Stimulated activated CD8-positive, alpha-beta memory T cell treated with anti-CD3 and anti-CD28 coated beads, Interleukin-4, amount 100 ng/mL, for 24 hours (primary cell): ENCODE data around the gene TRAF3.

ENCODE experiments used
- DNase-seq: peaks from one replicate; pipeline ENCODE4 v3.0.0-alpha.2; 2020; ENCODE audit warnings: low read depth

Gene TRAF3

DNA sequence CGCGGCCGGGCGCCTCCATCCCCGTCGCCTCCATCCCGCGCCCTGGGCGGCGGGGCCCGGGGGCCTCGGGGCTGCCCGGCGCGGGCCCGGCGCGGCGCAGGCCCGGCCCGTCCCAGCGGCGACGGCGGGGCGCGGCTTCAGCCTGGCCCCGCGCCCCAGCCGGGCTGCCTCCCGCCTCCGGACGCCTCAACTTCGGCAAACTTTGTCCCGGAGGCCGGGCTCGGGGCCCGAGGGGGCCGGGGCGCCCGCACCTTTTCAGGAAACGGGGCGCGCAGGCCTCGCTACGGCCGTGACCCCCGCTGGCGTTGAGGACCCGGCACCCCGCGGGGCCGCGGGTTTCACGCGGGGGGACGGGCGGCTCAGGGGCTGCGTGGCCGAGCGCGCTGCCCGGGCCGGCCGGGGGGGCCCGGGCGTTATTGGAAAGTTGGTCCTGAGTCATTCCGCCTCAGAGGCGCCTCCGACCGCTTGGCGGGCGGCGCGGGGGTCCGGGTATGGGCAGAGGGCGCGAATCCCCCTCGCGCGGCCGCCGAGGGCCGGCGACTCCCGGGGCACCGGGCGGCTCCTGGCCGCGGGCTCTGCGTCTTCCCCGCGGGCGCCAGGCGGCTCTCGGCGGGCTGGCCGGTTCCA is 575 bp downstream of the TRAF3 start:
- DNase-seq: no peak

DNA sequence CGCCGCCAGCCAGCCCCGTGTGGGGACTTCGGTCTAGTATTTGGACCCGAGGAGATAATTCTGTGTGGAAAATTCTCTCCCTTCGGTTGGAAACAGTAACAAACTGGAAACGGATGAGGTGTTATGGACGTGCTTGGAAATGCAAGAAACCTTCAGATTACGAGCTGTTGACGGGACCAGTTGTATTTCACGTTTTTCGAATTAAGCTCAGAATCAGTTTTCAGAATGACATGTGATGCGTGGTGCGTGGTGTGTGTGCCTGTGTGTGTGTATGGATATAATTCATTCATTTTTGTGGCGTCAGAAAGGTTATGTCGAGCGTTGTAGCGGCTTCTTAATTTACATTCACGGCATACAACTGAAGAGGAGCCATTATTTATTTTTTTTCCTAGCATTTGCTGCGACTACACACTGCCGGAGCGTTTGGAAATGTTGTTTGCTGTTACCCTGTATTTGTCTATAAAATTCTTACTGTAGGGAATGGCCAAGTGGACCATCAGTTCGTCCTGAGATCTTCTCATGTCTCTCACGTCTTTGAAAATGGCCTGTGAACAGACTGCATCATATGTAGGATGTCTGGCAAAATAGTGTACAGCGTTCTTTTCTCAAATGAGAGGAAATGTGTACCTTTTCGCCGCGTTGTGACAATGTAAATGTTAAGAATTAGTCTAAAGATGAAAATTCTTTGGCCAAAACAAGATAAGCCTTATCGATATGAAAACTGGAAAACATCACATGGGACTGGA is 1.3 kb downstream of the TRAF3 start:
- DNase-seq: no peak

DNA sequence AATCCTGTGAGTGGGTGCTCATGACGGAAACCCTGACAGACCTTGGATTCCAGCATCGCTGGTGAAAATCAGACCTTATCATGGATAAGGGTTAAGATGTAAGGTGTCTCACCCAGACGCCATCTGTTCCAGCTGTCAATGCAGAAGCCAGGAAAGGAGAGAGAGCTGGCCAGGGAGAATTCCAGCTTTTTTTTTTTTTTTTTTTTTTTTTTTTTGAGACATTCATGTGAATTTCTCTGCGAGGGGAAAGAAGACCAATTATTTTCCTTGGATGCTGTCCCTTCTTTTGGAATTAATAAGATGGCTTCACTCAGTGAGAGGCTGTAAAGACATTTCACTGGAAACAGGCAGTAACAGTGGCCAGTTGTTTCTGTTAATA is 1.8 kb downstream of the TRAF3 start:
- no peak for DNase-seq

DNA sequence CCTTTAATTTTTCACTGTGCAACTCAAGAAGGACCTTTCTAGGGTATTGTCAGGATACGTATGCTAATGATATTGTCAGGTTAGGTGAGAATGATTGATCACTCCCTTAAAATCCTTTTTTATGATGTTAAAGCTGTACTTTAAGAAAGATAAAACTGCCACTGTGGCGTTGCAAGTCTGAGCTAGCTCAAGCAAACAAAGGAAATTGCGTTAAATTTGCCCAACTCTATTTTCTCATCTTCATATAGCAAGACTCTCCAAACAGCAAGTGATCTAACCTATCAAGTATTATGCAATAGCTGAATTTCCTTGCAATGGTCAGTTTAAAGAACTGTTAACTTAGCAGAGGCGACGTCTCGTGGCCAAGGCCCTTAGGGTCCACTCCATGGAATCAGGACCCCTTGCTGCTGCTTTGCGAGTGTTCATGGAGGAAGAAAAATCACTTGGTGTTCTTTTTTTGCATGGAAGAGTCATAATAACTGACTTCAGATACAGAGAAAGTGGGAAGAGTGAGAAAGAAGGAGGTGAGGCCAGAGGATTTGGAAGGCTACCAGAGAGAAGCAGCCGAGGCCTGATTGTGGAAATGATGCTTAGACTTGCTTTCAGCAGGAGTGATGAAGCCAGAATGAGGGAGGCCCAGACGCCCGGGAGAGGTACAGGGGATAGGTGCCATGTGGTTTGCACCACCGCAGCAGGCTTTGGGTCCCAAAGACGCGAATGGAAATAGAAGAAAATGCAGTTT is 2.5 kb downstream of the TRAF3 start:
- DNase-seq: no peak

DNA sequence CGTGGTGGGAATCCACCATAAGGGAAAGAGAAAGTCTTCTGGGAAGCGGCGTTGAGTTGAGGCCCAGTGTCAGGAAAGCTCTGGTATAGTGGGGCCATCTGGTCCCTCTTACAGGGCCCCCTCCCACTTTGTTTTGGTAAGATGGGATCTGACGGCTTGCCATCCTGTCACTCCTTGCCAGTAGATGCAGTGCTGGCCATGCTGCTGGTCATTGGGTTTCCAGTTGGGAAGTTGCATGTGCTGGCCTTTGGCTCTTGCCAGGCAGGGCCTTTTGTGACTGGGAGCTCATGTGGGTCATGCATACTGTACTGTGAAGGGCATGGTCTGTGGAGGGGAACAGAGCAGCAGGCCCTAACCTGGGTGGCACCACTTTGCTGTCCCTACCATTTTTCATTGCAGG is 3.8 kb downstream of the TRAF3 start:
- DNase-seq: no peak

DNA sequence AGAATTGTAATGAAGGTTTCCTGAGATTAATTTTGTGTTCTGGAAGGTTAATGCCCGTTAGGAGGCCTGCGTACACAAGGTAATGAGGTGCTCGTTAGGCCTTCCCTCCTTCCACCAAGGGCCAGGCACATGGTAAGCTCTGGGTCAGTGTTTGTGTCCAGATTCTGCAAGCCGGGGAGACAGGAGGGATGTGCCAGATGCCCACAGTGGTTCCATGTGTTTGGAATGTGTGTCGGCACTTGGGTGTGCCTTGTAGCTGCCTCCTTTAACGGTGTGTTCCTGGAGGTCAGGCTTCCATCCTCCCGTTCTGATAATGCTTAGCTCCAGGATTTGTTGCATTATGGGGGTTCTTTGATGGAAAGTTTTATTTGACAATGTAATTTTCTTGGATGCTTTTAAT is 5.7 kb downstream of the TRAF3 start:
- no peak for DNase-seq

DNA sequence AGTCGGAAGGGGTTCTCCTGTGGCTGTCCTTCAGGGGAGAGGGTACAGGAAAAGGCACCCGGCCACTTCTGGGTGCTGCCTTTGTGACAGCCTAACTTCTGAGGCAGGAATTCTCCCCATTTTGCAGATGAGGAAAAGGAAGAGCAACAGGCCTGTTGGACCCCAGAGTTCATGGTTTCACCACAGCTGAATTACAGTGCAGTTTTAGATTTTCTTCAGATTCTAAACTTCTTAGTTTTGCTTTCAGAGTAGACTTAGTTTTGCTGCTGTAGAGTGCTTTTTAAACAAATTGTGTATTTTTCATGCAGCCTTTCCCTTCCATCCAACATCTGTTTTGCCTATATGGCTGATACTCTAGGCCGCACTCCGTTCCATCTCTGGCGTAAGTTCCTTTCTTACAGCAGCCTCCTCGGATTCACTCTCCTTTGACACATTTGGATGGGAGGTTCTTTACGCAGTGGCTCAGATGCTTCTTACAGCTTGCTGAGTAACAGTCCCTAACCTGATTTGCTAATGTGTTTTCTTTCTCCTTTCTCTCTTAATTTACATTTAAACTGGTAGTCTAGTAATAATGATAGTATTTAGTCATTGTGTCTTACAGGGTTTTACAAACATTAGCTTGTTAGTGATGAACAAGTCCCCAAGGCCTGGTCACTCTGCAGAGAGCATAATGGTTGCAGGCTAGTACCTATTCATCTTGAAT is 7.8 kb downstream of the TRAF3 start:
- DNase-seq: no peak

DNA sequence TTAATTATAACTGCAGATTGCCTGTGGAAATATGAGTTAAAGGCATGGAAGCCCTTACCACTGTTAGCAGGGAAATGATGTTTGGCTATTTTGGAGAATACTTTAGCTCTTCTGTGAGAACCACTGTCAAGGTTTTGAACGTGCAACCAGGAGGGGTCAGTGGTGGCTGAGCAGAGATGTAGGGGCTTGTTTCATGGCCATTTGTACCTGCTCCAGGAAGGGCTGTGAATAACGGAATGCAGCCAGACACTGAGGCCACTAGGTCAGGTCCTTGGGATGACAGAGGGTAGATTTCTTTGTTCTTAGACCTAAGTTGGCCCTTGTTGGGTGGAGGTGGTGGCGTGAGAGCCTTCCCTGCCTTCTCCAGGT is 8.3 kb downstream of the TRAF3 start:
- DNase-seq: no peak

DNA sequence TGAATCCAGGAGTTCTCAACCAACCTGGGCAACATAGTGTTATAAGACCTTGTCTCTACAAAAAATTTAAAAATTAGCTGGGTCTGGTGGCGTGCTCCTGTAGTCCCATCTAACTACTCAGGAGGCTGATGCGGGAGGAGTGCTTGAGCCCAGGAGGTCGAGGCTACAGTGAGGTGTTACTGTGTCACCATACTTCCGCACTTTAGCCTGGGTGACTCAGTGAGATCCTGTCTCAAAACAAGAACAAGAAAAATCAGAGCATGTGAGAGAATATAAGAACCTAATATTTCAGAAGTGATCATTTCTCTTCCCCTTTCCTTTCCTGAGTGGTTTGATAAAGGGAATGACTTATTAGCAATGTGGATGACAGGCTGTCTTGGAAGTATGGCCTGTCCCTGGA is 9.5 kb downstream of the TRAF3 start:
- no peak for DNase-seq

DNA sequence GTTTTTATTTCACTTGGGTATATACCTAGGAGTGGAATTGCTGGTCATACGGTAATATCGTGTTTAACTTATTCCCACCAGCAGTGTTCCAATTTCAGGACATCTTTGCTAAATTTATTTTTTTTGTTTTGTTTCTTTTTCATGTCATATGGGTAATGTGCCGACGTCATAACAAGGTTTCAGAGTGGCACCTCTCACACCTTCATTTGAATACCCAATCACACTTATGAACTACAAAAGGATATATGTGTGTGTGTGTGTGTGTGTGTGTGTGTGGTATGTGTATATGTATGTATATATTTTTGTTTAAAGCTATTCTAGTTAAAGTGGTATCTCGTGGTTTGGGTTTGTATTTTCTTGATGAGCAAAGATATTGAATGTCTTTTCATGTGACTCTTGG is 12.1 kb downstream of the TRAF3 start:
- no peak for DNase-seq

DNA sequence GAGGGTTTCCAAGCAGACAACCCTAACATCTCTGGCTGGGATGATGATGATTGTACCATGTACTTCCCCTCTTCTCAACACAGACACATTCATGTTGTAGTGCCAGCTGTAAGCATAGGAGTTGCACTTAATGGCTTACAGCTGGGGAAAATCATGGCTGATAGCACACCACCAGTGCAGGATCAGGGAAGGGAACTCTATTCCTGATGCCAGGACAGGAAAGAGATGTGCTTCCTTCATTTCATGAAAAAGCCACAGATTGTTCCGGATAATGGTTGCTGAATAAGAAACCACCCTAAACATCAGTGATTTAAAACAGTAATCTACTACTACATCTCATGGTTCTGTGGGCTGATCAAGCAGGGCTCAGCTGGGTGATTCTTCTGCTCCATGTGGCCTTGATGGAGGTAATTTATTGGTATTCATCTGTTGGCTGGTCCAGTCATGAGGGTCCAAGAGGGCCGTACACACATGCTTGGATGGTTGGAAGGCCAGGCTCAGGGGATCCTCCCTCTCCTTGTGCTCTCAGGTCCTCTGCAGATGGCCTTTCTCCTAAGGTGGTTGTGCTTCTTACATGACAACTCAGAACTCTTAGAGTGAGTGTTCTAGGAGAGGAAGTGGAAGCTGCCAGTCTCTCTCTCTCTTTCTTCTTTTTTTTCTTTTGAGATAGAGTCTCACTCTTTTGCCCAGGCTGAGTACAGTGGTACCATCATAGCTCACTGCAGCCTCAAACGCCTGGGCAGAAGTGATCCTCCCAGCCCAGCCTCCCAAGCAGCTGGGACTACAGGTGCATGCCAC is 16.5 kb downstream of the TRAF3 start:
- DNase-seq: no peak

DNA sequence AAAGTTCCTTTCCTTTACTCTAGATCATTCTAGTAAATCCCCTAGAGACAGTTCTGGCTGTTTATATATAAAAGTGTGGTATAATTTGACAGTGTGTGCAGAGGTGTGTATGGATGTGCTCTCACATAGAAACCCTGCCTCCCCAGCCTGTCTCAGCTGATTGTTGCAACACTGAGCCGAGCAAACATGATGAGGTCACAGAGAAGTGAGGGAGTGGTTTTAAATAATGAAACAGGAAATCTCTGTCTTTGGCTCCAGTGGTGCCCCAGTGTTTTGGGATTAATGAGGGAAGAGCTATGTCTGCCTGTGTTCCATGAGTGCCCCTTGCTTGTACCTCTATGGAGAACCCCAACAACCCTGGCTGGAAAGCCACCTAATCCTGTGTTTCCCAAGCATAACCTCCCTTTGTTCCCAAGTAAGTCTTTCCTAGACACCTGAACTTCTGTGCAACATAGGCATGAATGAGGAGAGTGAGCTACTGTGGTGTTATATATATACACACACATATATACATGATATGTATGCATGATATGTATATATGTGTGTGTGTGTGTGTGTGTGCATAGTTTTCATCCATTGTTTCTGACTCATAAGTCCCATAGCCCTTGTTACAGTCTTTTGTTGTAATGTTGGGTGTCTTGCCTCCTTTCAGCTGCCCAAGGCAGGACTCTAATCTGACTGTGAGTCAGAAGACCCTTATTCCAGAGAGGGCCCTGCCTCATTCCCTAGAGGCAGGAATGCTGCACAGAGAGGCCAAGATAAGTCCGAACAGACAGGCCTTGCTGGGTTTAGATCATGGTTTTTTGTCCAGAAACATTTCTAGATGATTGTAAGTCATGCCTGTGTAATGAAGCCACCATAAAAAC is 18.0 kb downstream of the TRAF3 start:
- DNase-seq: no peak

DNA sequence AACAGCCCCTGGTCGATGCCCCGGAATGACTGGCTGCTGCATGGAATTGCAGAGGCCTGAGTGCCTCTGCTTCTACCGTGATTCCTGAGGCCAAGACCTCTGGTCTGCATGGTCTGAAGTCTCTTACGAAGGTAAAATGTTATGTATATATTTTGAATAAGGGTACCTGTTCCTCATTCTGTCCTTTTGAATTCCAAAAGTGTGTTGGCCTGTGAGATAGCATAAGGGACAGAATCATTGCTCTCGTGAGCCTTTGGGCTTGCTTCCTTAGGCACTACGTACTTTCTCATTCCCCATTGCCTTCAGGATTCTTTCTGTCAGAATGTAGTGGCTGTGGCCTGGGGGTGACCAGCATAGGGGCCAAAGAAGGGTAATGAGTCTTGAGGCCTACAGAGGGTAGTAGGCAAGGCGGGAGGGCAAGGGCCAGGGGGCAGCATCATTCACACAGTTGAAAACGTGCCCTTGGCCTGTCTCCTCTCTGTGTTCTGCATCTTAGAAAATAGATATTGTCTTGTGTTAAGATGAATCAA is 19.5 kb downstream of the TRAF3 start:
- DNase-seq: no peak

DNA sequence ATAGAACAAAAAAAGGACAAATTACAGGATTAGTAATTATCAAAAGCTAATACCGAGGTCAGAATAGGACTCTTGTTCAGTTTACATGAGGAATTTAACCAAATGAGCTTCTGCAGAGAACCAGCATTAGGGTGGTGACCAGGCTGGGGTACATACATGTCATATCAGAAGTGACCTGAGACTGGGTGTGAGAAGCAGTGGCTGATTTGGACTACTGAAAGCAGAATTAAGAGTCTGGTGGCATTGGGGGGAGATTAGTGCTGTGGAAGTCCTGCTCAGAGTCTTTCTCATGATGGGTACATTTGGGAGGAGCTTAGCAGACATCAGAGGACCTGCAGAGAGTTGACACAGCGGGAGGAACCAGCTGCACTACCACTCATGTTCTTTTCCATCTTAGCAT is 21.7 kb downstream of the TRAF3 start:
- no peak for DNase-seq

DNA sequence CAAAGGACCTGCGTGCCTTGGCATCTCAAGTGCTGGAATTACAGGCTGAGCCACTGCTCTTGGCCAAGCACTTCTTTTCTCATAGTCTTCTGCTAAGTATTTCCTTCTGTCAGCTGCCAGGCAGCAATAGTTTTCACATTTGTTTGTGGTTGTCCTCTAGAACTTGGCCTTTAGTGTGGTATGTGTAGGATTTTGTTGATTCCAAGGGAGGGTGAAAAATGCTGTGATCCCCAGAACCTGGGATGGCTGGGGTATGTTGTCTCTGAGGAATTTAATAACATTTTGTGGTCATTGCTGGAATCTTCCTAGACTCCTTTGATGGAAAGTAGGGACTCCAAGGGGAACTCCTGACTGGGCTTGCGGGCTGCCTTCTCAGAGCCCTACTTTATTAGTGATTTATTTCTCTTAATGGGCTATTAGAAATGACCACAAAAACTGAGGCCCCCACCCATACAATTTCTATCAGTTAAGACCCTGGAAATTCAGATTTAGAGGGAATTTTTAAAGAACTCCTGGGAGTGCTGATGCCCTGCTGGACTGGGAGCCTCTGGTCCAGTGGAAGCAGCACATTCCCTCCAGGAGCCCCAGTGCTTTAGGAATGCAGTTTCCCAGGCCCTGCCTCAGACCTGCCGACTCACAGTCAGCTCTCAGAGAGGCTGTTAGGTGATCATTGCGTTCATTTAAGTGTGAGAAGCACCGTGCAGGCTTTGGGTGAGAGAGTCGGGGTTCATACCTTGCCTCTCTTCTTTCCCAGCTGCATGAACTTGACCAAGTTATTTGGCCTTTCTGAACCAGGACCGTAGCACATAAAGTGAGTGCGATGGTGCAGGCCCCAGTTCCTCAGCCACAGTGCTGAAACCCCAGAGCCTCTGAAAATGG is 22.7 kb downstream of the TRAF3 start:
- DNase-seq: no peak

DNA sequence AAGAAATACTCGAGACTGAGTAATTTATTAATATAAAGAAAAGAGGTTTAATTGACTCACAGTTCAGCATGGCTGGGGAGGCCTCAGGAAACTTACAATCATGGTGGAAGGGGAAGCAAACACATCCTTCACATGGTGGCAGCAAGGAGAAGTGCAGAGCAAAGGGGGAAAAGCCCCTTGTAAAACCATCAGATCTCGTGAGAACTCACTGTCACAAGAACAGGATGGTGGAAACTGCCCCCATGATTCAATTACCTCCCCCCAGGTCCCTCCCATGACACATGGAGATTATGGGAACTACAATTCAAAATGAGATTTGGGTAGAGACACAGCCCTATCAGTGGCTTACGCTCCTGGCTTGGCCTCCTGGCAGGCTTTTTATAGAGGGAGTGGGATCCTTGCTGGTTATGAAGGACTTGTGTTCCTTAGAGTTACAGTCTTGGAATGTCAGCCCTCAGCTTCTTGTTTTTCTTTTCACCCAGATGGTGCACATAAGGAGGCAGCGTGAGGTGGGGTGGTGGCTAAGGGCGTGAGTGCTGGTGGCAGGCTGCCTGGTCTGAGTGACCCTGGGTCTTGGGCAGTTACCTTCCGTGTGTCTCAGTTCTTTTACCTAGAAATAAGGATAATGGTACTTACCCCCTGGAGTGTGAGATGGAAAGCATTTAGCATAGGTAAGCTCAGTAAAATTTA is 25.7 kb downstream of the TRAF3 start:
- no peak for DNase-seq

DNA sequence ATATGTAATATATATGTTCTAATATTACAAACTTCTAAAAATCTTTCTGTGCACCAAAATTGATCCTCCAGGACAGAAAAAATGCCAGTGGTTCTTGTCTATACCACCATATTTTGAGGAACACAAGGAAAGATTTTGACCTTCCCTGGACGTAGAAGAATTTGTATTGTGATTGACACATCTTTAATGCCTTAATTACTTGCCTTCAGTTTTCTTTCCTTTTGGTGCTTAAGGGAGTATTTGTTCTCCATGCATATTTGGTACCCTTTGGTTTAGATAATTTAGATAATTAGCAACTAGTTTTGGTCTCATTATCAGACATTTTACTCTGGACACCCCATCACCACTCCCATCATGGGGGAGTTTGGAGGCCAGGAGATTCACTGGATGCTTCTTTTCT is 27.6 kb downstream of the TRAF3 start:
- no peak for DNase-seq

DNA sequence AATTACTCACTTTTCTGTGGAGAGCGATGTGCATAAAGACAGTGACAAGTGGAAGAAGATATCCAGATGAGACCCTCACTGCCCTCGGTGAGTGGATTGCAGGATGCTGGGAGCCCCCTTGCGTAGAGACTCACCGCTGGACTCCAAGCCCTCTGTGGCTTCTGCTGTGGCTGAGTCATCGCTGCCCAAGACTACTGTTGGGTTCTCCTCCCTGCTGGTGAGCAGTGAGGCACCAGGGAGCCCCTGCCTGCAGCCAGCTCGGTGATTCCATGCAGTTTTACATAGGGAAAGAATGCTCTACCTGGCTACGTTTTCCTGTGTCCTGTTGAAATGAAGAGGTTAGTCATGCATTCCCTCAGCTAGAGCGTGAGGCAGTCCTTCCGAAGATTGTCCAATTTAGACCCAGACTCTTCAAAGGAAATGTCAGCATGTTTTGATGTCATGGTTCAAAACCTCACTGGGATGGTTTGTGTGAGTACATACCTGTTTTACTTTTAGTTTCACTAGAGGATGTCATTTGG is 28.2 kb downstream of the TRAF3 start:
- peak; percentile 22 for DNase-seq

DNA sequence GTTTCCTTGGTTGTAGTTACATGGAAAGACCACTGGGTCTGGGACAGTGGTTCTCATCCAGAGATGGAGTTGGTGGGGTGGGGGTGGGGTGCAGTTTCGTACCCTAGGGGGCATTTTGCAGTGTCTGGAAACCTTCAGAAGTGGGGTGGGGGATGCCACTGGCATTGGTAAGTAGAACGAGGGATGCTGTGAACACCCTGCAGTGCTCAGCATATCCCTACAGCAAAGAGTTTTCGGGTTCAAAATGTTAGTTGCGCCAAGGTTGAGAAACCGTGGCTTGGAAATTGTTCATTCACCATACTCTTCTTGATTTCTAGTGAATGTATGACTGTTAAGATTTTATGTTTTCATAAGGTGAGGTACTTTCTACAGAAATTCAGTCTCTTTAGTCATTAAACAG is 28.7 kb downstream of the TRAF3 start:
- DNase-seq: no peak
